HG02943 (cell line): ENCODE data around the gene NCKAP5.

Source experiments
- ATAC-seq: cut with Tn5 transposase; IDR thresholded peaks from one replicate; pipeline ENCODE4 v1.9.1; 2021; ENCODE audit warnings: mild to moderate bottlenecking, low read depth, moderate library complexity; ENCODE audit not compliant: unreplicated experiment

Gene NCKAP5

GRCh38 chr2:133304344-133304743 is 263.9 kb downstream of the NCKAP5 start:
- no peak for ATAC-seq

GRCh38 chr2:133303150-133303549 is 265.1 kb downstream of the NCKAP5 start:
- ATAC-seq: no peak

DNA sequence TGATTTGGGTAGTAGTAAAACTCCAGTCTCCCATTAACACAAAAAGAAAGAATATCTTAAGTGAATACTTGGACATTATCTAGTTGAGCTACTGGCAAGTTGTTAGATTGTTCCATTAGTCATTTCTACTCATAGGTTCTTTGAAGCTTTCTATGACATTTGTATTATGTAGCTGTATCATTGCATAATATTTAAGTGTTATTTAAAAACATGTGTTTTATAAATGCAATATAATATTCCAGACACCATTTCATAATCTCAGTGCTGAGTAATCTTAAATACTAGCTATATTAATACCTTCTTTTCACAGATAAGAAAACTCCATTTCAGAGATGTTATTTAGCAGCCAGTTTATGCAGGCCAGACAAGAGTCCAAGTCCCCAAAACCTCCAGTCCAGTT is 271.9 kb downstream of the NCKAP5 start:
- ATAC-seq: no peak

- ATAC-seq: no peak
Observed at GRCh38 chr2:133293544-133294353, 274.5 kb downstream of the NCKAP5 start.

DNA sequence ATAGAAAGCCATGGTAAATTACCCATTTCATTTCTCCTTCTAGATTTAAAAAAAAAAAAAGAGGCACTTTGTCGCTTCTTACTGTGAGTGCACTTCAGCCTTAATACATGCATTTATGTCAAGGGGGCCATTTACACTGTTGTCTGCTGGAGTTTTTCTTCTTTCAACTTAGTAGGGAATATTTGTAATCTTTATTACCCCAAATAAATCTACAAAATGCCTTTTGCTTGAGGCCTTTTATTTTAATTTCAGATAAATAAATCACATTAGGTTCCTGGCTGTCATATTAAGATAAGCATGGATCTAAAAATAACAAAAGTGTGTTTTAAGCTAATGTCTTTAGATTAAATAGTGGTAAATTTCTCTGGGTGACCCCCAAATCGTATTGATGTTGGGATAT is 276.0 kb downstream of the NCKAP5 start:
- ATAC-seq: no peak

- ATAC-seq: no peak
Observed at GRCh38 chr2:133287709-133288108, 280.6 kb downstream of the NCKAP5 start.

DNA sequence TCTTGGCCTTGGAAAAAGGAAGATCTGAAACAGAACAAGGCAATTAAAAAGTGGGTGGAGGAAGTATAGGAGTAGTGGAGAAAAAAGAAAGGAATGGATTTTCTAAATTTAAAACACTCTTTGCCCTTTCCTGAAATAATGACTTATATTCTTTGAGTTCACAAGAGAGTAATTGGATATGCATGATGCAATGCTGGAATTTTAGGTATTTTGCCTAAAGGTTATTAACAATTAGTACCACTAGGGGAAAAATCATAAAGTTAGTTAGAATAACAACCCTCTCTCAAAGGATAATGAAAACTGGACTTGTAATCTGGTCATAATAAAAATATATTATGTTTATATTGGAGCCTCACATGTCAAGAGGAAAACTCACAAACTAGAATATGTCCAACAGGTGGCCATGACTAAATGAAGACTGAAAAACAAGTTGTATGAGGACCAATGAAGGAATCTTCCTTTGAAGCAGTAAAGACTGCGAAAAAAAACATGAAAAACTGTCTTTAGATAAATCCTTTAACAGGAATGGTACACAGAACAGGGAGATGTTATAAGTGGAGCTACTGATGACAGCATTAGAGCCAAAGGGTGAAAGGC is 281.8 kb downstream of the NCKAP5 start:
- ATAC-seq: no peak

DNA sequence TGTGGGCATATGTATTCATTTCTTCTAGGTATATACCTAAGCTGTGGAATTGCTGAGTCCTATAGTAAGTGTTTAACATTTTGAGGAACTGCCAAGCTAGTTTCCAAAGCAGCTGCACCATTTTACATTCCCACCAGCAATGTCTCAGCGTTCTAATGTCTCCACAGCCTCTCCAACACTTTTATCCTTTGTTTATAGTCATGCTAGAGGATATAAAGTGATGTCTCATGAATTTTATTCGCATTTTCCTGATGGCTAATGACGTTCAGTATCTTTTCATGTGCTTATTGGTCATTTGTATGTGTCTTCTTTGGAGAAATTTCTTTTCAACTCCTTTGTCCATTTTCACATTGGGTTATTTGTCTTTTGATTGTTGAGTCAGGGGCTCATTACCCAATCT is 295.2 kb downstream of the NCKAP5 start:
- ATAC-seq: no peak

DNA sequence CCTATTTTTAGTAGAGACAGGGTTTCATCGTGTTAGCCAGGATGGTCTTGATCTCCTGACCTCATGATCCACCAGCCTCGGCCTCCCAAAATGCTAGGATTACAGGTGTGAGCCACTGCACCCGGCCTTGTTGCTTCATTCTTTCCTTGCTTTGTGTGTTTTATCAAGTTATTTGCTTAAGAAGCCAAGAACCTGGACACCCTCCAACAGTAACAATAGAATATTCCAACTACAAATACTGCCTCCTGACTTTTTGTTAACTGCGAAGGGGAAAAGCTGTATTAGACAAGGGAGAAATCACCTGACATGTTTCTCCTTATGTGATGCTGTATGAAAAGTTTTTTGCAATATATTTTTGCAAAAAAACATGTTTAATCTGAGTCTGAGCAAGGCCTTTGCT is 297.2 kb downstream of the NCKAP5 start:
- ATAC-seq: no peak

DNA sequence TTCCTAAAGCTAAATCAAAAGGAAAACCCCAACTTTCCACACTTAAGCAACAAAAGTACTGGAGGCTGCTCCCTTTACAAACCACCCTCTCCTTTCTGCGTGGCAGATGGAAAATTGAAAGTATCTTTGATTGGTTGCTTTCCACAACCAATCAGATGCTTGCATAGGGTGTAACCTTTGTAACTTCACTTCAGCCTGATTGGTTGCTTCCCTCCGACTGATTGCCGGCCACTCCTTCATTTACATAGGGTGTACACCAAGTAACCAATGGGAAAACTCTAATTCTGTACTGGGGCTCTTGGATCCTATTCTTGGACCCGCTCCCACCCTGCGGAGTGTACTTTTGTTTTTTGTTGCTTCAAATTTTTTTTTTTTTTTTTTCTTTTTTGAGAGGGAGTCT is 297.7 kb downstream of the NCKAP5 start:
- ATAC-seq: no peak

DNA sequence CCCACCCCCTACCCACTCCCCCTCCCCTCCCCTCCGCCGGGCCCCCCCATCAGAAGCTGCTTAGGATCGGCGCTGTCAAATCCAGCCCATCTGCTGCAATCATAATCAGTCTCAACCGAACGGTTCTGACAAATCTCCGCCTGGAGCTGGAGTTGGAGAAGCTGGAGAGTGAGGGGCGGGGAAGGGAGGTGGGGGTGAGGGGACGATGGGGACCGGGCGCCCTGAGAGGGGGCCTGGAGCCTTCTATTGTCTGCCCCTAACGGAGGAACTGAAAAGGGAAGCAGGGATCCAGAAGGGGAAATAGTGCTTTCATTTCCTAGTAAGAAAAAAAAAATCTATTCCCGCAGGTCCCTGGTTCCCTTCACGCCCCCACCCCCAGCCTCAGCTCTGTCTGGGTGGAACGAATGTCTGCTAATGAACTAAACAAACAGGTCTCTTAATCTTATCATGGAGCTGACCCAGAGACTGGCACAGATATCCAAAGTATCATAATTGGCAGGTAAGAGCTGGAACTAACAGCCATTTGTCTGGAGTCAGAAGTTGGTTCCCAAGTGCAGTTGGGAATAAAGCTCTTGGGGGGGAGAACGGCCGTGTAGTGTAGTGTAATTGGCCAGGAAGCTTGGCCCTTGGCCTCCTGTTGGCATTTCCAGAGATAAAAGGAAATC is 301.2 kb downstream of the NCKAP5 start:
- no peak for ATAC-seq

DNA sequence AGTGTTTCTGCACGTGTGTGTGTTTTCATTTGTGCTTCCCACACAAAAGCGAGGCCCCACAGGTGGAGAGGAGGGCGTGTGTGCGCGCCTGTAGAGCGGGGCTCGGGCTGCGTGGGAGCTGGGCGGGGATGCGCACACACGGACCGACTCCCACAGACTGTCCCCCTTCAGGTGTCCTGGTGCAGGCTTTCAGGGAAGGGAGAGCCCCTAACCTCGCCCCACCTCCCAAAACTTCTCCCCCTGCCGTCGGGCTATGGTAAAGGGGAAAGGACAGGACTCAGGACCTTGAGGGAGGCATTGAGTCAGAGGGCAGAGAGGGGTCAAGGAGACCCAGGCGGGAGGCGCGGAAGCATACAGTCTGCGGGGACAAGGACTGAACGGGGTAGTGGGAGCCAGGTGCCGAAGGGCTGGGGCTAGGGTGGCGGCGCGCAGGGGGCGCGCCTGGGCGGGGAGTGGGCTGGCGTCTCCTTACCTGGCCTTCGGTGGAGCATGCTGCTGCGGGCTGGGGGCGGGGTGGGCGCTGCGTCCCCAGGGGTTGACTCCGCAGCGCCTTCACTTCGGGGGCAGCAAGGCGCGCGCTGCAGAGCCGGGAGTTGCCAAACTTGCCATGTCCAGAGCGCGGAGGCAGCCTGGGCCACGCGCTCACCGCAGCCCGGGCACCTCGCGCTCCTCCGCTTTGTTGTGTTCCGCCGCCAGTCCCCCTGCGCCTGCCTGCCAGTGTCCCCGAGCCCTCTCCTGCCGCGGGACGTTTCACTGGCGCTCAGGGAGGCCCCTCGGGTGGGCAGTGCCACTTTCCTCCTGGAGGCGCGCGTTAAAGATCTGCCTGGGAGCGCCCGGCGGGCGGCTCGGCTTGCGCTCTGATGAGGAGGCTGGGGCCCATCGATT is 302.0 kb downstream of the NCKAP5 start:
- no peak for ATAC-seq

DNA sequence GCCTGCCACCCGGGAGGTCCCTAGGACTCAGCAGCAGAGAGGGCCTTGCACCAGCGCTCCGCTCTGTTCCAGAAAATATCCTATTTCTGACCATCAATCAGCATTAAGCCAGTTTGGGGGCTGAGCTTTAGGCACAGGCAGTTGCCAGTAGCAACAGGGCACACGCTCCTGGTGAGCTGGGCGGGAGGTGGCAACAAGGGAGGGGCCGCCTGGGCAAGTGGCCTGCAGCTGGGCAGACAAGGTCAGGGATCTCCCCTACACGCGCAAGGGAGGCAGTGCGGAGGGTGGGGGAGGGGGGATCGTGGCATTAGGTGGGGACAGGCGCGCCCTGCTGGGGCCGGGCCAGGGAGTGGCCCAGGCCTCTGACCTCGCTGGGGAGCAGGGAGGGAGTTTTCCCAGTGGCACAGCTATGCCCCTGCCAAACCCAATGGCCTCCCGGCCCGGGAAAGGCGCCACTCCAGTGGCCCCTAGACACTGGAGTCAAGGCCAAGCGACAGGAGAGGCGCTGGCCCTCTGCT is 302.8 kb downstream of the NCKAP5 start:
- ATAC-seq: no peak

DNA sequence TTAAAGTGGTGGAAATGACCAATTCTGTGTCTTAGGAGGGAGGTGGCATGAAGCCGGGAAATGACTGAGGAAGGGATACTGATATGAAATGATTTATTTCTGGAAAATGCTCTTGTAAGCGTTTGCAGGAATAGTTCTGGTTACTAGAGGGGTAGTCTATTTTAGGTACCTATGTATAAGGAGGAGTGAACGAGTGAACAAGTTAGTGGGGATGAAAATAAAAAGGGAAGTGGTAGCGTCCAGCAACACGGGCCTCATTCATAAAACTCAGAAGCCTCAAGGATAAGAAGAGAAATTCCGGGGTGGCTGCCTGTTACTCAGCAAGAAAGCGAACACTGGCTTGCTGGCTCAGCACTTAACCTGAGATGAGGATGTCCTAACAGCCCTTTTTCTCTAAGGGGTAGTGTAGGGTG is 303.3 kb downstream of the NCKAP5 start:
- ATAC-seq: no peak

GRCh38 chr2:133262893-133263292 is 305.4 kb downstream of the NCKAP5 start:
- ATAC-seq: no peak

GRCh38 chr2:133255360-133255759 is 312.9 kb downstream of the NCKAP5 start:
- ATAC-seq: no peak

- ATAC-seq: no peak
Observed at GRCh38 chr2:133253793-133254192, 314.5 kb downstream of the NCKAP5 start.

DNA sequence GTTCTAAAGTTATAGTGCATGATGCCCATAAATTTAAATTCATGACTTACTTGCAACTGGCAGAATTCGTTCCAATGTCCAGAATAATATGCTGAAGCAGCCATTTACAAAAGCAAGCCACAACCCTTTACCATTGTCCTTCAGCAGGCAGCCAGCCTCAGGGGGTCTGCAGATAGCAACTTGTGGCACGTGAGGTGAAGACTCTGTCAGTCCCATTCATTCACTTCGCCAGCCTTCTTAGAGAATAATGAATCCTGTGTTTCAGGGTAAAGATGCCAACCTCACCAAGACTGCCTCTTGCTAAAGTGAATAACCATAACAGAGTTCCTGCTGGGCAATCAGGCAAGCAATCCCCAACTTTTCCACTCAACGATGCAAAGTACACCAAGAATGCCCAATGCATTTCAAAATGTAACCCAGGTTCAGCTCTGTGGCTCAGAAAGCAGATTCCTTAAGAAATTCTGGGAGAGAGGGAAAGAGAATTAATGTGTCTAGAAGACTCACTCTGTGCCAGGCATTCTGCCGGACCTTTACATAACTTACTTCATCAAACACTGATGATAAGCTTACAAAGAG is 315.4 kb downstream of the NCKAP5 start:
- no peak for ATAC-seq

GRCh38 chr2:133249362-133249761 is 318.9 kb downstream of the NCKAP5 start:
- ATAC-seq: no peak

DNA sequence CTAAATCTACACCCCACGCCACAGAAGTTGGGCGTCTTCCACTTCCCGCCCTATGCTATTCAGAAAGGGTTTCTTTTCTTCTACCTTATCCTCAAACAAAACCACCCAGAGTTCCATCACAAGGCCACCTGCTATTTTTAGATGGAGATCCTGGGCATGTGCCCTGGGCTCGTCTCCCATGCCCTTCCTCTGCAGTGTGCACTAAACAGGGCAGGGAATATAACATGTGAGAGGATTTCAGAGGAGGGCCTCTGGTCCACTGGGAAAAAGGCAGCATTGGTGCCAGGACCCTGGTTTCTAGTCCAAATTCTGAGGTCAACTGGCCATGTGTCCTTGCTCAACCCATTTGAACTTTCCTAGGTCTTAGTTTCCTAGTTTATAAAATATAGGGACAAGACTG is 320.0 kb downstream of the NCKAP5 start:
- no peak for ATAC-seq
